ENCODE measurements around the gene SHISA4. TPM values are rescaled to one million over a fixed set of nuclear protein-coding genes. Genes with fewer than 3 reads are reported as not detected.

The SHISA4 gene
- total RNA-seq, 3 donors from 2014 or later (not counting 1 experiment from before 2014, with no cell fraction given) = 0.54 to 2.0 TPM; not detected in 1

DNA sequence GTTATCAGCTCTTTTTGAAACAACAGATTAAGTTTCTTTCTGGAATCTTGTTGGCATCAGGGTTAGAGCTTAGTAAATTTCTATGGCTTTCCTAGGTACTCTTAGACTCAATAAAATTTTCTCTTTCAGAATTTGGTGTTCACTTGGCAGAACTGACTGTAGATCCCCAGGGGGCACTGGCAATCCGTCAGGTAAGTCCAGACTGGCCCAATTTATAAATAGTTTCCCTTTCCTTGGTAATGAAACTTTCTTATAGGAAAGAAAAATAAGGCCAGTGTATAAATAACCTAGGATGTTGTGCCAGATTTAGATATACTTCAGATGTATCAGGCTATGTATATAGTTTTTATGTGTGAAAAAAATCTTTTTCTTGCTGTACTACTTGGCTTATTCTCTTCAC, 41.5 kb upstream of the SHISA4 start:
- intact Hi-C loops (cut with micrococcal nuclease) = no loop called here
- Mint-ChIP-seq H3K27ac (peak overlapping the region in 1 of 2 donors; percentile 57), H3K36me3 (peaks cover 4% of the 10 kb centered on the region), H3K4me1 (peaks cover 15 to 29% of the 10 kb centered on the region in 2 donors), H3K27me3 (ENCODE audit: low read depth in 2 of 2) (no peaks in the 10 kb centered on the region), H3K9me3 (no peaks in the 10 kb centered on the region), H3K4me3 (no peak overlapping the region)
- Histone ChIP-seq H3K4me1 (ENCODE audit: control insufficient read depth, insufficient read depth, low read length) (no peaks in the 10 kb centered on the region), H3K9me3 (ENCODE audit: control insufficient read depth, insufficient read depth, low read length) (no peaks in the 10 kb centered on the region), H3K27me3 (ENCODE audit: control insufficient read depth, insufficient read depth, low read length) (no peaks in the 10 kb centered on the region), H3K36me3 (ENCODE audit: control insufficient read depth, insufficient read depth, low read length) (peaks cover 28% of the 10 kb centered on the region), H3K4me3 (ENCODE audit: low read length) (no peak overlapping the region), H3K27ac (ENCODE audit: low read length) (no peak overlapping the region)
- ATAC-seq (no peak), DNase-seq (no peak)
- TF ChIP-seq, protein P1, sequence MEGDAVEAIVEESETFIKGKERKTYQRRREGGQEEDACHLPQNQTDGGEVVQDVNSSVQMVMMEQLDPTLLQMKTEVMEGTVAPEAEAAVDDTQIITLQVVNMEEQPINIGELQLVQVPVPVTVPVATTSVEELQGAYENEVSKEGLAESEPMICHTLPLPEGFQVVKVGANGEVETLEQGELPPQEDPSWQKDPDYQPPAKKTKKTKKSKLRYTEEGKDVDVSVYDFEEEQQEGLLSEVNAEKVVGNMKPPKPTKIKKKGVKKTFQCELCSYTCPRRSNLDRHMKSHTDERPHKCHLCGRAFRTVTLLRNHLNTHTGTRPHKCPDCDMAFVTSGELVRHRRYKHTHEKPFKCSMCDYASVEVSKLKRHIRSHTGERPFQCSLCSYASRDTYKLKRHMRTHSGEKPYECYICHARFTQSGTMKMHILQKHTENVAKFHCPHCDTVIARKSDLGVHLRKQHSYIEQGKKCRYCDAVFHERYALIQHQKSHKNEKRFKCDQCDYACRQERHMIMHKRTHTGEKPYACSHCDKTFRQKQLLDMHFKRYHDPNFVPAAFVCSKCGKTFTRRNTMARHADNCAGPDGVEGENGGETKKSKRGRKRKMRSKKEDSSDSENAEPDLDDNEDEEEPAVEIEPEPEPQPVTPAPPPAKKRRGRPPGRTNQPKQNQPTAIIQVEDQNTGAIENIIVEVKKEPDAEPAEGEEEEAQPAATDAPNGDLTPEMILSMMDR (IDR thresholded peaks at IDR 0.05) = no peak
- 100% methylated on average over 1 of the region's 1 CpG for WGBS (ENCODE audit: insufficient coverage)

DNA sequence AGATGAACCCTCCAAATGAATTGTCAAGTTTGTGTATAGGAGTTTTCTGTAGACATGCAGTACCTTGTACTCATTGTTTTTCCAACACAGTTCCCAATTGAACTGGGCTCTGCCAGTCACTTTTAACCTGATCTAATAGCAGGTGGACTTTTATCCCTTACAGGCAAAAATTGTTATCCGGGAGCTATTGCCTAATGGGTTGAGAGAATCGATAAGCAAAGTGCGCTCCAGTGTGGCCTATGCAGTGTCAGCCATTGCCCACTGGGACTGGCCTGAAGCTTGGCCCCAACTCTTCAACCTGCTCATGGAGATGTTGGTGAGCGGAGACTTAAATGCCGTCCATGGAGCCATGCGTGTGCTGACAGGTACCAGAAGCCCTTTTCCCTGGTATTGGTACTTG, 40.5 kb upstream of the SHISA4 start:
- intact Hi-C loops (cut with micrococcal nuclease) = no loop called here
- Histone ChIP-seq H3K4me1 (ENCODE audit: control insufficient read depth, insufficient read depth, low read length) (no peaks in the 10 kb centered on the region), H3K4me3 (ENCODE audit: low read length) (no peak overlapping the region), H3K27me3 (ENCODE audit: control insufficient read depth, insufficient read depth, low read length) (no peaks in the 10 kb centered on the region), H3K27ac (ENCODE audit: low read length) (no peak overlapping the region), H3K36me3 (ENCODE audit: control insufficient read depth, insufficient read depth, low read length) (peaks cover 39% of the 10 kb centered on the region), H3K9me3 (ENCODE audit: control insufficient read depth, insufficient read depth, low read length) (no peaks in the 10 kb centered on the region)
- no peaks in the 10 kb centered on the region for H3K27me3 Mint-ChIP-seq (ENCODE audit: low read depth in 2 of 2)
- no peak for DNase-seq
- WGBS (ENCODE audit: insufficient coverage) = 99% methylated on average over 6 of the region's 6 CpGs
- no peak overlapping the region for H3K4me3 Mint-ChIP-seq
- no peak for ATAC-seq
- H3K9me3 Mint-ChIP-seq = no peaks in the 10 kb centered on the region
- peaks cover 8 to 21% of the 10 kb centered on the region in 2 donors for H3K4me1 Mint-ChIP-seq
- peaks cover 12% of the 10 kb centered on the region for H3K36me3 Mint-ChIP-seq
- TF ChIP-seq, protein P1 (IDR thresholded peaks at IDR 0.05) = no peak
- H3K27ac Mint-ChIP-seq = no peak overlapping the region

DNA sequence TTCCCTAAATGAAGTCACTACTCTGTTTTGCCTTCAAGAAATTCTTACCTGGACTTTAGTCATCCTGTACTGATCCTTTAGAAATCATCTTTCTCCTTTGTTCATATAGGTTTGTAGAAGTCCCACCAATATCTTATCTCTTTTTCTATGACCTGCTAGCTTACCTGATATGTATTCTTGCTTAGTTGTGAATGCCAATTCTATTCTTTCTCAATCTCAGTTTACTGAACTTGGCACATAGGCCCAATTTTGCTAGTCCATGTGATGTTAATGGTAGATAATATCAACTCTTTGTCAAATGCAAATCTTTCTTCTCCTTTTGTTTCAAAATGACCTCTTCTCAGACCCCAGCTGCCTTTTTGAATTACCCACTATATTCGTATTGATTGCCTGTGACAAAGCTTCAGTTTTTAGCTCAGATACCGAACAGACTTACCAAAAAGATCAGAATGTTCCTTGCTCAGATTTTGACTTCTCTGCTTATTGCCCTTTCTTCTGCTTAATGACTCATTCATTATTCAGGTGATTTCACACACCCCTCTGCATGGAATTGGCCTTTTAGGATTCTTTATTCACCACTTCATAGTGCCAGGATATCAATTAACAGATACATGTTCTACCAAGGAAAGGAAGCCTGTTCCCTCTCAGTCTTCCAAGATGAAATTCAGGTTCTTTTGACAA, 39.2 kb upstream of the SHISA4 start:
- no peak for DNase-seq
- Mint-ChIP-seq H3K27ac (no peak overlapping the region), H3K27me3 (ENCODE audit: low read depth in 2 of 2) (no peaks in the 10 kb centered on the region), H3K36me3 (peaks cover 12% of the 10 kb centered on the region), H3K9me3 (no peaks in the 10 kb centered on the region), H3K4me1 (peaks cover 8 to 20% of the 10 kb centered on the region in 2 donors), H3K4me3 (no peak overlapping the region)
- 96% methylated on average over 2 of the region's 2 CpGs for WGBS (ENCODE audit: insufficient coverage)
- no peak overlapping the region for H3K4me3 ChIP-seq (ENCODE audit: low read length)
- no peak overlapping the region for H3K27ac ChIP-seq (ENCODE audit: low read length)
- peaks cover 48% of the 10 kb centered on the region for H3K36me3 ChIP-seq (ENCODE audit: control insufficient read depth, insufficient read depth, low read length)
- H3K9me3 ChIP-seq (ENCODE audit: control insufficient read depth, insufficient read depth, low read length) = no peaks in the 10 kb centered on the region
- no peak for ATAC-seq
- TF ChIP-seq, protein P1 (IDR thresholded peaks at IDR 0.05) = no peak
- H3K4me1 ChIP-seq (ENCODE audit: control insufficient read depth, insufficient read depth, low read length) = no peaks in the 10 kb centered on the region
- no peaks in the 10 kb centered on the region for H3K27me3 ChIP-seq (ENCODE audit: control insufficient read depth, insufficient read depth, low read length)
- intact Hi-C loops (cut with micrococcal nuclease) = no loop called here

DNA sequence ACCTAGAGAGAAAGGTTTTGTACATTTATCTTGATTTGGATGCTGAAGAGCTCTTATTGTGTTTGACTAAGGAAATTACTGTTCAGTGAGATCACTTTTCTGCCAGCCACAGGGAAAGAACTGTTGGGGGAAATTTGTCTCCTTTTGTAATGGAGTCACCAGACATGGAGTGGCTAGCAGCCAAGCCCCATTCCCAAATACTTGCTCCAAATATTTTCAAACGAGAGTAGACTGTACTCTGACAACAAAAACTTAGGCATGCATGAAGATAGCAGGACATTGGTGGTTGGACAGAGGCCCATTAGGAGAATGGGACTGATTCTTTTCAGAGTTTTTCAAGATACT, 38.7 kb upstream of the SHISA4 start:
- Mint-ChIP-seq H3K9me3 (no peaks in the 10 kb centered on the region), H3K4me3 (no peak overlapping the region), H3K4me1 (peaks cover 8 to 20% of the 10 kb centered on the region in 2 donors), H3K27me3 (ENCODE audit: low read depth in 2 of 2) (no peaks in the 10 kb centered on the region), H3K27ac (no peak overlapping the region), H3K36me3 (peaks cover 16% of the 10 kb centered on the region)
- no peaks in the 10 kb centered on the region for H3K27me3 ChIP-seq (ENCODE audit: control insufficient read depth, insufficient read depth, low read length)
- no peak overlapping the region for H3K27ac ChIP-seq (ENCODE audit: low read length)
- H3K4me1 ChIP-seq (ENCODE audit: control insufficient read depth, insufficient read depth, low read length) = no peaks in the 10 kb centered on the region
- intact Hi-C loops (cut with micrococcal nuclease) = no loop called here
- no peak for DNase-seq
- peaks cover 53% of the 10 kb centered on the region for H3K36me3 ChIP-seq (ENCODE audit: control insufficient read depth, insufficient read depth, low read length)
- no CpG with 5 or more reads among the region's 1 CpG for WGBS (ENCODE audit: insufficient coverage)
- no peak overlapping the region for H3K4me3 ChIP-seq (ENCODE audit: low read length)
- no peak for ATAC-seq
- H3K9me3 ChIP-seq (ENCODE audit: control insufficient read depth, insufficient read depth, low read length) = no peaks in the 10 kb centered on the region
- TF ChIP-seq, protein P1 (IDR thresholded peaks at IDR 0.05) = no peak

All from natural killer cell (primary cell).